Vagina (tissue), 2 donors: ENCODE measurements around the gene MVD. TPM values are rescaled to one million over a fixed set of nuclear protein-coding genes. Genes with fewer than 3 reads are reported as not detected.

ENCODE experiments used
- DNase-seq, 2 donors: peaks; one replicate each; pipeline ENCODE4 v3.0.0-alpha.2; 2017; ENCODE audit errors: extremely low spot score in 2 of 2
- H3K27ac ChIP-seq: fragments of 200-600 bp; sonication (generic); one replicate; pipeline ENCODE4 v1.5.1; 2019
- H3K27me3 ChIP-seq: fragments of 200-600 bp; sonication (generic); one replicate; pipeline ENCODE4 v1.5.1; 2019
- H3K36me3 ChIP-seq, 2 donors: fragments of 200-600 bp; sonication (generic); one replicate each; pipeline ENCODE4 v1.5.1; 2017 to 2019
- H3K4me1 ChIP-seq: fragments of 200-600 bp; sonication (generic); one replicate; pipeline ENCODE4 v1.5.1; 2019
- H3K4me3 ChIP-seq, 2 donors: fragments of 200-600 bp; sonication (generic); 1 replicate in 1 of 2; 2 replicates in 1 of 2; pipeline ENCODE4 v1.5.1; 2016 to 2019
- H3K9me3 ChIP-seq: fragments of 200-600 bp; sonication (generic); one replicate; pipeline ENCODE4 v1.5.1; 2019
- CTCF ChIP-seq, 3 experiments: fragments of 450-650 bp in 2 of 3; fragments of 200-600 bp in 1 of 3; sonication (generic) in 1 of 3; IDR thresholded peaks; one replicate each; pipeline ENCODE4 v1.5.1; 2017 to 2019; ENCODE audit warnings: antibody characterized with exemption in 3 of 3, mild to moderate bottlenecking in 2 of 3, moderate library complexity in 2 of 3
- POLR2A ChIP-seq, 2 donors: fragments of 450-650 bp; IDR thresholded peaks; one replicate each; pipeline ENCODE4 v1.6.1; 2017; ENCODE audit warnings: antibody characterized with exemption in 2 of 2, mild to moderate bottlenecking in 2 of 2, moderate library complexity in 2 of 2
- POLR2AphosphoS5 ChIP-seq, 2 donors: sonication (generic); formaldehyde crosslinking; IDR thresholded peaks; one replicate each; pipeline ENCODE4 v1.9.0; 2017; ENCODE audit warnings: antibody characterized with exemption in 2 of 2, mild to moderate bottlenecking in 2 of 2, low read depth in 1 of 2; ENCODE audit not compliant: insufficient read depth in 1 of 2
- intact Hi-C: fragments of 100-400 bp; cut with DNase I; formaldehyde crosslinking; loops from one replicate; pipeline ENCODE4 v1.15.1; 2023
- total RNA-seq: library from RNA; depleted of rRNA; stranded (reverse); fragments of >200 nt; gene quantifications from one replicate; pipeline ENCODE4 v1.2.3, GENCODE V29; 2016

Gene MVD
- total RNA-seq, 1 donor from 2014 or later: 33.1 TPM

DNA sequence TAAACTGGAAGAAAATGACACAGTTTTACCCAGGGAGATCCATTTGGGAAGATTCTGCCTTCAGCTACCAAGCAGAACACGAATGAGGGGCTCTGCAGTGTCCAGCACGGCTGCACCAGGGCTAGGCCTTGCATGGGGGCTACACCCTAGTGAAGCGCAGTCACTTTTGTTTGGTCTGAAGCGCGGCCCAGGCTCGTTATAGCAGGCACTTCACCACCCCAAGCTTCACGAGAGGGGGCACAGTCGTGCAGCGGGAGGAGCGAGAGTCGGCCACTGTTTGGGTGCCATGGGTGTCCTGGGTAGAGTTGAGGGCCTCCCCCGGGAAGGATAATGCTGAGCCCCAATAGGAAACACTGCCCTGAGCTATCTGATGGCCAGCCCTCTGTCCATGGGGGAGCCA is 46.2 kb downstream of the MVD start:
- no peak for DNase-seq
- no peaks in the 10 kb centered on the region for H3K9me3 ChIP-seq
- no peaks in the 10 kb centered on the region for H3K27me3 ChIP-seq
- intact Hi-C loops: no loop called here
- H3K4me1 ChIP-seq: peaks cover 4% of the 10 kb centered on the region
- H3K36me3 ChIP-seq: no peaks in the 10 kb centered on the region
- no peak overlapping the region for H3K4me3 ChIP-seq
- no peak overlapping the region for H3K27ac ChIP-seq
- TF ChIP-seq POLR2AphosphoS5 (IDR thresholded peaks at IDR 0.05; ENCODE audit: insufficient read depth in 1 of 2, low read depth in 1 of 2) (no peak), CTCF (IDR thresholded peaks at IDR 0.05) (no peak), POLR2A (IDR thresholded peaks at IDR 0.05) (no peak)

DNA sequence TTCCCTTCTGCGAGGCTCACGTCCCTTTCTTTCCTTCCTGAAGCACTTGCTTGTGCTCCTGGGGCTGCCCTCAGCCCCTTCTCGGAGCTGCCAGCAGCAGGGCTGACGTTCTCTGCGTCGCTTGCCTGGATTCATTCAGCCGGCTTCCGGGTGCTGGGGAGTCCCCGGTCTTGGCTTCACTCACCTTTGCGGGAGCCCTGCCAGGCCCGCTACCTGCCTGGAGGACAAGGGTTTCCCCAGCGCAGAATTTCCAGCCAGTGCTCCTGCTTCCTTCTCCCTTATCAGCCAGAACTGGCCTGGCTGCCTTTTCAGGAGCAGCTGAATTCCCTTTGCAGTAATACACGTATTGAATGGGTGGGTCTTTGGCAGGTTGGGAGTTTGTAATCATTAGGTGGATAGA is 46.6 kb downstream of the MVD start:
- H3K4me3 ChIP-seq: no peak overlapping the region
- TF ChIP-seq POLR2AphosphoS5 (IDR thresholded peaks at IDR 0.05; ENCODE audit: insufficient read depth in 1 of 2, low read depth in 1 of 2) (no peak), POLR2A (IDR thresholded peaks at IDR 0.05) (no peak), CTCF (IDR thresholded peaks at IDR 0.05) (no peak)
- H3K9me3 ChIP-seq: no peaks in the 10 kb centered on the region
- no peaks in the 10 kb centered on the region for H3K27me3 ChIP-seq
- H3K4me1 ChIP-seq: peaks cover 4% of the 10 kb centered on the region
- intact Hi-C loops: no loop called here
- no peak for DNase-seq
- H3K27ac ChIP-seq: no peak overlapping the region
- H3K36me3 ChIP-seq: peaks cover 0 to 3% of the 10 kb centered on the region in 2 donors

- TF ChIP-seq CTCF (IDR thresholded peaks at IDR 0.05) (no peak), POLR2AphosphoS5 (IDR thresholded peaks at IDR 0.05; ENCODE audit: insufficient read depth in 1 of 2, low read depth in 1 of 2) (no peak), POLR2A (IDR thresholded peaks at IDR 0.05) (no peak)
- no peak for DNase-seq
- intact Hi-C loops: no loop called here
- Histone ChIP-seq H3K27ac (no peak overlapping the region), H3K4me3 (no peak overlapping the region), H3K27me3 (no peaks in the 10 kb centered on the region), H3K36me3 (peaks cover 0 to 11% of the 10 kb centered on the region in 2 donors), H3K9me3 (no peaks in the 10 kb centered on the region), H3K4me1 (peaks cover 4% of the 10 kb centered on the region)
Measured at GRCh38 chr16:88614818-88615580, 47.9 kb downstream of the MVD start.

DNA sequence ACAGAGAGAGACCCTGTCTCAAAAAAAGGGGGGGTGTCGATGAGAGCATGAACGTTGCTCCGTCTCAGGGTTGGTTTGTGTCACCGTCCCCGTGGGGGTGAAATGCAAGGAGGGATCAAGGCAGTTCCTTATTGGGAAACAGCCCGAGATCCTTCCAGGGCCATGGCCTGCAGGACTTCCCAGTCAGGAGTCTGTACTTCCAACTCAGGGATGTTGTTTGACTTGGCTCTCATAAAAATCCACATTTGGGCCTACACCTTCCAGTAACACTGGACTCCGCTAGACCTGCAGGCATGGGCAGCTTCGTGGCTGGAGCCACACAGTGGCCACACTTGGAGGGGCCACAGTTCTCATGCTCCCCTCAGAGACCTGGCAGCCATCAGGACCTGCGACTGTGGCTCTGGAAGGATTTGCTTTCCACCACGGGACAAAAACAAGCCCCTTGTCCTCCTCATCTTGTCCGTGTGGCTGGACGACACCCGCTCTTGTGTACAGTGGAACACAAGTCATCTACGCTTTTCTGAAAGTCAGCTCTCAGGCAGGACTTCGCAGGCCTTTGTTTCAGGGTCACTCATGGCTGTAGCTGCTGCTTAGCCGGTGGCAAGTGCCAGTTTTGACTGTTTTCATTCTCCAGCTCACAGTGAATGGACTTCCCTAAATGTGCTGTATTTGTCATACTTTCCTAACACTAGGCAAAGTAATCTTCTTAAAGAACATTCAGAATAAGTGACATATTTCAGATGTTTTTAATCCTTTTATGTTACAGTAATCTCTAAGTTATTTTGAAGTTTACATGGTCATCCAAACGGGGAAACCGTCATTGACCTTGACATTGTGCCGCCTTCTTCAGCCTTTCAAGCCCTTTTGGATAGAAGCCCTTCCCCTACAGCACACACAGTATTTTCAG is 48.7 kb downstream of the MVD start:
- H3K4me1 ChIP-seq: no peaks in the 10 kb centered on the region
- H3K27ac ChIP-seq: no peak overlapping the region
- no peak for DNase-seq
- TF ChIP-seq POLR2AphosphoS5 (IDR thresholded peaks at IDR 0.05; ENCODE audit: insufficient read depth in 1 of 2, low read depth in 1 of 2): no peak
- no peak for TF ChIP-seq POLR2A (IDR thresholded peaks at IDR 0.05)
- no peak for TF ChIP-seq CTCF (IDR thresholded peaks at IDR 0.05)
- no peaks in the 10 kb centered on the region for H3K9me3 ChIP-seq
- no peaks in the 10 kb centered on the region for H3K27me3 ChIP-seq
- no peak overlapping the region for H3K4me3 ChIP-seq
- H3K36me3 ChIP-seq: peaks cover 0 to 18% of the 10 kb centered on the region in 2 donors
- intact Hi-C loops: no loop called here
